ENCODE measurements around the gene DPY19L3. TPM values are rescaled to one million over a fixed set of nuclear protein-coding genes. Genes with fewer than 3 reads are reported as not detected.
A peak's percentile ranks its signal among the peaks of the same experiment; 100 is the strongest.

Gene DPY19L3
- total RNA-seq, 1 donor from 2014 or later: 14.0 TPM

DNA sequence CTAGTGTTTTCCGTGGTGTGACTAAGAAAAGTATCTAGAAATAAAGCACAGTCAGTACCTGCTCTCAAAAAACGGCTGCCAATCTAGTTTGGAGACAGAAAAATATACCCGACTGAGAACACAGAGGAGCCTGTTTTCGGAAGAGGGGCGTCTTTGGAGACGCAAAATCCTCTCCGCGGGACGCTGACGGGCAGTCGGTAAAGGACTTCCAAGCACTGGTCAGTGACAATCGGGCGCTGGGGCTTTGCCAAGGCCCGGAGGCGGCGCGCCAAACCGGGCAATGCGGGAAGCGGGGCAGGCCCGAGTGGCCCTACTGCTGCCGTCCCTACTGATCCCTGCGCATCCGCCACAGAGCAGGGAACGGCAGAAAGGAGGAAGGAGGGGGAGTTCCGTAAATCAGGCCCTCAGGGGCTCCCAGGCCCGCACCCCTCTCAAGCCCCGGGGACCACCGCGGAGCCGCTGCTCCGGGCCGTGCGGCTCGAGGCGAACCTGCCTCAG is 588 bp upstream of the DPY19L3 start:
- peak overlapping the region; percentile 84 for H3K4me3 ChIP-seq (ENCODE audit: low read depth, low read length)
- TF ChIP-seq, protein P1, sequence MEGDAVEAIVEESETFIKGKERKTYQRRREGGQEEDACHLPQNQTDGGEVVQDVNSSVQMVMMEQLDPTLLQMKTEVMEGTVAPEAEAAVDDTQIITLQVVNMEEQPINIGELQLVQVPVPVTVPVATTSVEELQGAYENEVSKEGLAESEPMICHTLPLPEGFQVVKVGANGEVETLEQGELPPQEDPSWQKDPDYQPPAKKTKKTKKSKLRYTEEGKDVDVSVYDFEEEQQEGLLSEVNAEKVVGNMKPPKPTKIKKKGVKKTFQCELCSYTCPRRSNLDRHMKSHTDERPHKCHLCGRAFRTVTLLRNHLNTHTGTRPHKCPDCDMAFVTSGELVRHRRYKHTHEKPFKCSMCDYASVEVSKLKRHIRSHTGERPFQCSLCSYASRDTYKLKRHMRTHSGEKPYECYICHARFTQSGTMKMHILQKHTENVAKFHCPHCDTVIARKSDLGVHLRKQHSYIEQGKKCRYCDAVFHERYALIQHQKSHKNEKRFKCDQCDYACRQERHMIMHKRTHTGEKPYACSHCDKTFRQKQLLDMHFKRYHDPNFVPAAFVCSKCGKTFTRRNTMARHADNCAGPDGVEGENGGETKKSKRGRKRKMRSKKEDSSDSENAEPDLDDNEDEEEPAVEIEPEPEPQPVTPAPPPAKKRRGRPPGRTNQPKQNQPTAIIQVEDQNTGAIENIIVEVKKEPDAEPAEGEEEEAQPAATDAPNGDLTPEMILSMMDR (conservative IDR thresholded peaks at IDR 0.05; ENCODE audit: low read depth, low read length): no peak
- DNase-seq (ENCODE audit: low read depth): no peak

DNA sequence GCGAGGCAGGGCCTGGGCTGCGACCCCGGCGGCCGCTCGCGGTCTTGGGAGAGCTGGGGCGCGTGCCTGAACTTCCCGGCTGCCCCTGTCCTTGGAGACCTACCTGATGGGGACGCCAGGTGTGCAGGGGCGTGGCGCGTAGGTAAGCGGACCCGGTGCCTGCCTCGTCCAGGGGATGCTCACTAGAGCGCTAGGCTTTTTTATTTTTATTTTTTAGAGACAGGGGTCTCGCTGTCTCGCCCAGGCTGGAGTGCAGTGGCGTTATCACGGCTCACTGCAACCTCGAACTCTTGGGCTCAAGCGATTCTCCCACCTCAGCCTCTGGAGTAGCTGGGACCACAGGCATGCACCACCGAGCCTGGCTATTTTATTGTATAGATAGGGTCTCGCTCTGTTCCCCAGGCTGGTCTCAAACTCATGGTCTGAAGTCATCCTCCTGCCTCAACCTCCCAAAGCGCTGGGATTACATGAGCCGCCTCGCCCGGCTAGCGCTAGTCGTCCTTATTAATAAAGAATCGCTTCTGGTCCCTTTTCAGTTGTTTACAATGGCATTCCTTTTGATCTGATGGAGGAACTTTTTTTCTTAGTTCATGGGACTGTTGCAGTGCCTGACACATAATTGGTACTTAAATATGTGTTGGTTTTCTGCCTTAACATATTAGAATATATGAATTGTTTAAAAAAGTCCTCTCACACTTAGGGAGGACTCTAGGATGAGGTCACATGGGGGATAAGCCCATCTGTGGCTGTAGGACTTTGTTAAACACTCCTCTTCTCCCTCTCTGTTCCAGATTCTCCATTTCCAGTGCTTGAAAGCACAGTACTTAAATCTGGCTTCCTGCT is 812 bp downstream of the DPY19L3 start:
- H3K4me3 ChIP-seq (ENCODE audit: low read depth, low read length): peak overlapping the region; percentile 84
- no peak for DNase-seq (ENCODE audit: low read depth)
- TF ChIP-seq, protein P1 (conservative IDR thresholded peaks at IDR 0.05; ENCODE audit: low read depth, low read length): no peak

DNA sequence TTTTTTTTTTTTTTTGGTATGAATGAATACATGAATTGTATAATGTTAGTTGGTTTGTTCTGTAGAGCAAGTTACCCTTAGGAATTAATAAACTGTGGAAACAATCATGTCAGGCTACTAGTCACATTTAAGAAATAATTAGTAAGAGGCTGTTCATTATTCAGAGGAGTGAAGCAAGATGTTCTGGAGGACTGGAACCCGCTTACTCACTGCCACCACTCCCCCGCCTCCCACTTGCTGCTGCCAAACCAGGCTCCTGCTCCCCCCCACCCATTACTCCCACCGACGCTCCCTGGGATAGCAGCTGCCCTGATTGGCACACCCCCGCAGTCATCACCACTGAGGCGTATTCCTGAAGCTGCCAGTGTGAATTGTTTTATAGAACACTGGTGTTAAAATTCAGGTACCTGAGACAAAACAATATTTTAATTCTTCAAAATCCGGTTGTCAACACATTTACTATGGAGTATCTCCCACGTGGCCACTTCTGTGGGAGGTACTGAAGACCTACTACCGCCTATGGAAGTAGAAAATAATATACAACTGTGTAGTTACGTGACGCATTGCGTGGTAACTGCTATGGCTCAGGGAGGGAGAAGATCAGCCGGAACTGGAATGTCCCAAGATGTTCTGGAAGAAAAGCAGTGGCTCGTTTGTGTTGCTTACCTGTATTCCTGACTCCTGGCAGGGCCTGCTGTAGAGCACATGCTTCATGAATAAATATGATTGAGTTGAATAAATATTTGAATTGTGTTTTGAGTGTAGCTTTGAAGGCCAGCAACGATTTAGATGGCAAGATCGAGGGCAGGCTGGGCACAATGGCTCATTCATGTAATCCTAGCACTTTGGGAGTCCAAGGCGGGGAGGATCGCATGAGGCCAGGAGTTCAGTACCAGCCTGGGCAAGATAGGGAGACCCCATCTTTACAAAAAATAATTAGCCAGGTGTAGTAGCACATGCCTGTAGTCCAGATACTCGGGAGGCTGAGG is 1.7 kb downstream of the DPY19L3 start:
- TF ChIP-seq, protein P1 (conservative IDR thresholded peaks at IDR 0.05; ENCODE audit: low read depth, low read length): no peak
- peak overlapping the region; percentile 84 for H3K4me3 ChIP-seq (ENCODE audit: low read depth, low read length)
- DNase-seq (ENCODE audit: low read depth): no peak

DNA sequence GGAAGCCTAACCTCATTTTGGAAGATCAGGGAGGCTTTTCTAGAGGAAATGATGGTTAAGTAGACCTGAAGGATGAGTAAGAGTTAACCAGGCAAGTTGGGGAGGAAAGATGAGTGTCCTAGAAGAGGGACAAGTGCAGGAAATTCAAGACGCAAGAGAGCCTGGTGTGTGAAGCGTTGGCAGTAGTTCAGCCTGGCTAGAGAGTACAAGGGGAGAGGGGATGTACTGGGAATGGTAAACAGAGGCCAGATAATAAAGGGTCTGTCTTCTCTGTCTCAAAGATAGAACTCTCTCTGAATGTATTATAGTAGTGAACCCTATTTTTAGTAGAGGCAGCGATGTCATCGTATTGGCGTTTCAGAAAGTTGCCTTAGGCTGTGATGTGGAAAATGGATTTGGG is 9.7 kb downstream of the DPY19L3 start:
- H3K4me3 ChIP-seq (ENCODE audit: low read depth, low read length): no peak overlapping the region
- no peak for DNase-seq (ENCODE audit: low read depth)
- TF ChIP-seq, protein P1 (conservative IDR thresholded peaks at IDR 0.05; ENCODE audit: low read depth, low read length): no peak

DNA sequence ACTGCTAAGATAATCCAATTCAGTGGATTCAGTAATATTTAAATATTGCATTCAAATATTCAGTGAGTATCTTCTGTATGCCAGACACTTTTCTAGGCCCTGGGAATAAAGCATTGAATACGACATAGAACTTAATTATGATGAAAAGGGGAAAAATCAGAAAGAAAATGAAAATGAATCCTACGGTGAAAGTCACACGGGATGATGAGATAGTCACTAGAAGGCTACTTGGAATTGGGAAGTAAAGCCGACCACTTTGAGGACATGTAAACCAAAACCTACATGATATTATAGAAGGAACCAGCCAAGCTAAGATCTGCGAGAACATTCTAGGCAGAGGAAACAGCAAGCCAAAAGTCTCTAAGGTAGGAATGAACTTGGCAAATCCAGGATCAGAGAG is 10.1 kb downstream of the DPY19L3 start:
- TF ChIP-seq, protein P1 (conservative IDR thresholded peaks at IDR 0.05; ENCODE audit: low read depth, low read length): no peak
- DNase-seq (ENCODE audit: low read depth): no peak
- H3K4me3 ChIP-seq (ENCODE audit: low read depth, low read length): no peak overlapping the region

DNA sequence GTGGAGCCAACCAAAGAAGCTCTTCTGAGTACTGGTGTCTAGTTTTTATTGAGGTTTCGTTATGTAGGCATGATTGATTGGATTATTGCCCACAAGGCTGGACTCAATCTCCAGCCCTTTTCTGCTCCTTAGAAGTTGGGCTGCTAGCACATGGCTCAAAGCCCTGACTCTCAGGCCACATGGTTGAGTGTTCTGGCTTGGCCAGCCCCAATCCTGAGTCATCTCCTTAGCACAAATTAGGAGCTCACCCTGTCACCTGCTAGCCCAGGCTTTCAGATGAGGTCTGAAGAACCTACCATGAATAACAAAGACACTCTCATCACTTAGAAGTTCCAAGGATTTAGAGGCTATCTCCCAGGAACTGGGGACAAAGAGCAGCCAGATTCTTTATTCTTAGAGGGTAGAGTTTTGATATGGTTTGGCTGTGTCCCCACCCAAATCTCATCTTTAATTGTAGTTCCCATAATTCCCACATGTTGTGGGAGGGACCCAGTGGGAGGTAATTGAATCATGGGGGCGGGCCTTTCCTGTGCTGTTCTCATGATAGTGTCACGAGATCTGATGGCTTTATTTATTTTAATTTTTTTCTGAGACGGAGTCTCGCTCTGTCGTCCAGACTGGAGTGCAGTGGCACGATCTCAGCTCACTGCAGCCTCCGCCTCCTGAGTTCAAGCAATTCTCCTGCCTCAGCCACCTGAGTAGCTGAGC is 11.3 kb downstream of the DPY19L3 start:
- H3K4me3 ChIP-seq (ENCODE audit: low read depth, low read length): no peak overlapping the region
- TF ChIP-seq, protein P1 (conservative IDR thresholded peaks at IDR 0.05; ENCODE audit: low read depth, low read length): no peak
- no peak for DNase-seq (ENCODE audit: low read depth)
